AG08396 (cell line): ENCODE data around the gene PRSS56.
A peak's percentile ranks its signal among the peaks of the same experiment; 100 is the strongest.
"Not testable (repeated sequence)": the region's sequence is repeated elsewhere in the genome, so short reads cannot be mapped to it uniquely, and the experiment has no call there.

ENCODE experiments used
- DNase-seq: peaks from one replicate; pipeline ENCODE4 v3.0.0; 2012; ENCODE audit warnings: low spot score, mixed read lengths

PRSS56 gene

GRCh38 chr2:232541961-232542714 lies 21.9 kb downstream of the PRSS56 start:
- no peak for DNase-seq

- no peak for DNase-seq
These were observed 22.7 kb downstream of the PRSS56 start for GRCh38 chr2:232542715-232543467.

- no peak for DNase-seq
These were observed 23.3 kb downstream of the PRSS56 start for GRCh38 chr2:232543491-232543890.

GRCh38 chr2:232543928-232544631 lies 23.9 kb downstream of the PRSS56 start:
- DNase-seq, result no peak

- DNase-seq, result no peak
These were observed 24.5 kb downstream of the PRSS56 start for GRCh38 chr2:232544674-232545073.

- no peak for DNase-seq
These were observed 25.6 kb downstream of the PRSS56 start for GRCh38 chr2:232545511-232546375.

- DNase-seq, result no peak
These were observed 27.8 kb downstream of the PRSS56 start for GRCh38 chr2:232547991-232548390.

GRCh38 chr2:232549655-232550353 lies 29.6 kb downstream of the PRSS56 start:
- no peak for DNase-seq

GRCh38 chr2:232550354-232551249 lies 30.4 kb downstream of the PRSS56 start, which contains the start of the genes EIF4E2 and TIGD1:
Gene EIF4E2, plus strand, starts transcription at chr2:232550689. Its CDS starts 36 bp downstream, at chr2:232550725.
Gene TIGD1, minus strand, starts transcription at chr2:232550557. Its CDS starts 675 bp downstream, at chr2:232549882.
- DNase-seq, result peak; percentile 100

- no peak for DNase-seq
These were observed 31.1 kb downstream of the PRSS56 start for GRCh38 chr2:232551250-232551638.

- no peak for DNase-seq
These were observed 31.6 kb downstream of the PRSS56 start for GRCh38 chr2:232551776-232552175.

GRCh38 chr2:232556426-232556825 lies 36.2 kb downstream of the PRSS56 start:
- DNase-seq, result no peak

- no peak for DNase-seq
These were observed 42.4 kb downstream of the PRSS56 start for GRCh38 chr2:232562515-232563151.

GRCh38 chr2:232563580-232563979 lies 43.4 kb downstream of the PRSS56 start:
- no peak for DNase-seq

- DNase-seq, result no peak
These were observed 47.5 kb downstream of the PRSS56 start for GRCh38 chr2:232567721-232568120.

GRCh38 chr2:232568161-232568560 lies 48.0 kb downstream of the PRSS56 start:
- peak; percentile 74 for DNase-seq

- no peak for DNase-seq
These were observed 49.4 kb downstream of the PRSS56 start for GRCh38 chr2:232569541-232569940.

- DNase-seq, result not testable (repeated sequence)
These were observed 50.3 kb downstream of the PRSS56 start for GRCh38 chr2:232570481-232570880.

- DNase-seq, result no peak
These were observed 50.9 kb downstream of the PRSS56 start for GRCh38 chr2:232571026-232571474.
